OCI-LY1 (cell line): ENCODE data around the gene BIVM.

ENCODE experiments used
- EZH2 ChIP-seq: fragments of 200-600 bp; sonication (generic), shearing (Covaris generic); IDR thresholded peaks from 2 replicates; pipeline ENCODE4 v1.8.0; 2017; ENCODE audit warnings: borderline replicate concordance, mixed run types, mild to moderate bottlenecking, antibody characterized with exemption, low read length, moderate library complexity, mixed read lengths
- TF ChIP-seq, protein P1 (sequence below): fragments of 200-600 bp; sonication (generic), shearing (Covaris generic); IDR thresholded peaks from 2 replicates; pipeline ENCODE4 v1.5.1; 2017; ENCODE audit warnings: mild to moderate bottlenecking, antibody characterized with exemption, low read length, moderate library complexity, mixed read lengths

DNA sequence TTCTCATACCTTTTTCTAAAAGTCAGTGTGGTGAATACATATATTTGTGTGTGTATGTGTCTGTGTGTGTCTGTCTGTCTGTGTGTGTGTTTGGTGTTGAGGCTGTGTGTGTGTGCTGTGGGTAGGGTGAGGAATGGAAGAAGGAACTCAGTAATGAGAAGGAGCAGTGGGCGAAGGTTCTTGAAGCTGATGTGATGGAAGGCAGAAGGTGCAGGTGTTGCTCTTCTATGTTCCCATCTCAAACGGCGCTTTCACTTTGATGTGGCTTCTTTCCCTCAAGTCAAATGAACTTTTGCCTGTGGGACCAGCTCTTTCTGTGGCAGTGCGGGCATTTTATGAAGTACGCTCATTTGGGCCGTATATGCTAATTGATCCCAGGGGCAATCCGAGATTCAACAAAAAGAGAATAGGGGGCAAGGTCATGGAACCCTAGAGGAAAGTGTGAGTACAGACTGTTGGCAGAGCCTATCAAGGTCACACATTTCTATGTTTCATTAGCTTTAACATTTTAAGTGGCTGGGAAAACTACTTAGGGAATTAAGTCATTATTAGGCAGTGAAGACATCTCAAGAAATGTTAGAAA is 15.2 kb downstream of the BIVM start:
- TF ChIP-seq, protein P1, sequence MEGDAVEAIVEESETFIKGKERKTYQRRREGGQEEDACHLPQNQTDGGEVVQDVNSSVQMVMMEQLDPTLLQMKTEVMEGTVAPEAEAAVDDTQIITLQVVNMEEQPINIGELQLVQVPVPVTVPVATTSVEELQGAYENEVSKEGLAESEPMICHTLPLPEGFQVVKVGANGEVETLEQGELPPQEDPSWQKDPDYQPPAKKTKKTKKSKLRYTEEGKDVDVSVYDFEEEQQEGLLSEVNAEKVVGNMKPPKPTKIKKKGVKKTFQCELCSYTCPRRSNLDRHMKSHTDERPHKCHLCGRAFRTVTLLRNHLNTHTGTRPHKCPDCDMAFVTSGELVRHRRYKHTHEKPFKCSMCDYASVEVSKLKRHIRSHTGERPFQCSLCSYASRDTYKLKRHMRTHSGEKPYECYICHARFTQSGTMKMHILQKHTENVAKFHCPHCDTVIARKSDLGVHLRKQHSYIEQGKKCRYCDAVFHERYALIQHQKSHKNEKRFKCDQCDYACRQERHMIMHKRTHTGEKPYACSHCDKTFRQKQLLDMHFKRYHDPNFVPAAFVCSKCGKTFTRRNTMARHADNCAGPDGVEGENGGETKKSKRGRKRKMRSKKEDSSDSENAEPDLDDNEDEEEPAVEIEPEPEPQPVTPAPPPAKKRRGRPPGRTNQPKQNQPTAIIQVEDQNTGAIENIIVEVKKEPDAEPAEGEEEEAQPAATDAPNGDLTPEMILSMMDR: no peak
- TF ChIP-seq EZH2: no peak
